ENCODE measurements around the gene COL1A1.

DNA sequence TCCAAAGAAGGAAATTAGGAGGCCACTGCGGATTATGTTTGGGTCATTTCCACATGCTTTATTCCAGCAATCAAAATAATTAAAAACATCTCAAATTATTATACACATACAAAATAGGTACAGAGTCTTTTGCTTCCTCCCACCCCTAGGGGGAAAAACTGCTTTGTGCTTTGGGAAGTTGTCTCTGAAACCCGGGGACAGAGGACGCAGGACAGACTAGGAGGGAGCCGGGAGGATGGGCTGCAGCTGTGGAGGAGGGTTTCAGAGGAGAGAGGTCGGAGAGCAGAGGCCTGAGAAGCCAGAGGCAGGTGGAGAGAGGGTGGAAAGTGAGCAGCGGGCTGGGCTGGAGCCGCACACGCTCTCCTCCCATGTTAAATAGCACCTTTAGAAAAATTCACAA, 17.4 kb downstream of the COL1A1 start:
- TF ChIP-seq YY1 (IDR thresholded peaks at IDR 0.05; ENCODE audit: low read depth): no peak
- TF ChIP-seq EGR1 (IDR thresholded peaks at IDR 0.05): no peak
